H1 (cell line): ENCODE results near the gene BRIP1. TPM values are rescaled to one million over a fixed set of nuclear protein-coding genes. Genes with fewer than 3 reads are reported as not detected.

Experiments
- CTCF ChIA-PET: fragments of 300-600 bp; sonication (Branson Sonifier 250); formaldehyde crosslinking; loops from one replicate; lab custom pipeline; 2021; ENCODE audit not compliant: partially characterized antibody; lab: Charles Lee
- POLR2A ChIA-PET: fragments of 300-600 bp; sonication (Branson Sonifier 250); formaldehyde crosslinking; loops from one replicate; lab custom pipeline; 2021; ENCODE audit warnings: inconsistent platforms; ENCODE audit not compliant: partially characterized antibody; lab: Charles Lee
- DNase-seq, 2 experiments: peaks; one replicate each; pipeline versions ENCODE4 v3.0.0 to v3.0.0-alpha.2; 2010 to 2022; ENCODE audit warnings: low spot score in 2 of 2, low read depth in 1 of 2, mixed read lengths in 1 of 2
- FAIRE-seq: peaks from 2 replicates; lab custom pipeline; 2011; peaks lifted over from hg19 to GRCh38; lab: Jason Lieb, UNC
- H2AFZ ChIP-seq: 2 replicates; pipeline ENCODE4 v1.8.1; 2012; ENCODE audit warnings: low read length, inconsistent platforms
- H2AK5ac ChIP-seq: 2 replicates; pipeline ENCODE4 v1.6.1; 2013; ENCODE audit warnings: low read depth, low read length
- H2BK120ac ChIP-seq: replicated peaks from 2 replicates; pipeline ENCODE3; 2013; ENCODE audit warnings: low read depth, low read length, inconsistent platforms
- H2BK12ac ChIP-seq: 2 replicates; pipeline ENCODE4 v1.6.1; 2013; ENCODE audit warnings: low read depth, low read length
- H2BK15ac ChIP-seq: 2 replicates; pipeline ENCODE4 v1.6.1; 2013; ENCODE audit warnings: low read length
- H2BK20ac ChIP-seq: 2 replicates; pipeline ENCODE4 v1.6.1; 2013; ENCODE audit warnings: low read length
- H2BK5ac ChIP-seq: 2 replicates; pipeline ENCODE4 v1.6.1; 2013; ENCODE audit warnings: low read depth, low read length
- H3K14ac ChIP-seq: 2 replicates; pipeline ENCODE4 v1.6.1; 2013; ENCODE audit warnings: inconsistent platforms; ENCODE audit not compliant: insufficient read length
- H3K18ac ChIP-seq: 2 replicates; pipeline ENCODE4 v1.6.1; 2013; ENCODE audit warnings: low read length; ENCODE audit errors: extremely low read depth
- H3K23ac ChIP-seq: 2 replicates; pipeline ENCODE4 v1.6.1; 2013; ENCODE audit warnings: inconsistent platforms; ENCODE audit not compliant: insufficient read length
- H3K23me2 ChIP-seq: 2 replicates; pipeline ENCODE4 v1.6.1; 2013; ENCODE audit warnings: low read depth, low read length
- H3K27ac ChIP-seq: 2 replicates; pipeline ENCODE4 v1.6.1; 2011; ENCODE audit warnings: low read depth, low read length, inconsistent platforms
- H3K27me3 ChIP-seq, 4 experiments: replicated peaks in 1 of 4; 1 replicate in 1 of 4; 2 replicates in 3 of 4; pipeline versions ENCODE4 v1.6.1 to v1.8.1; 2011 to 2013; ENCODE audit warnings: low read length in 3 of 4, mild to moderate bottlenecking in 3 of 4, inconsistent platforms in 2 of 4, mixed read lengths in 2 of 4, moderate library complexity in 1 of 4; ENCODE audit not compliant: control insufficient read depth in 3 of 4, insufficient read depth in 3 of 4; ENCODE audit errors: extremely low read depth in 1 of 4
- H3K36me3 ChIP-seq, 4 experiments: 2 replicates each; pipeline versions ENCODE4 v1.6.1 to v1.8.1; 2011 to 2013; ENCODE audit warnings: mild to moderate bottlenecking in 4 of 4, low read length in 3 of 4, moderate library complexity in 2 of 4, control low read depth in 1 of 4, inconsistent platforms in 1 of 4; ENCODE audit not compliant: insufficient read depth in 4 of 4, control insufficient read depth in 2 of 4
- H3K4ac ChIP-seq: replicated peaks from 2 replicates; pipeline ENCODE3; 2013; ENCODE audit warnings: low read length, low read depth, mixed read lengths, inconsistent platforms; ENCODE audit not compliant: insufficient read length
- H3K4me1 ChIP-seq, 4 experiments: replicated peaks in 1 of 4; 1 replicate in 1 of 4; 2 replicates in 3 of 4; pipeline versions ENCODE4 v1.6.1 to v1.8.1; 2011 to 2013; ENCODE audit warnings: low read length in 3 of 4, inconsistent platforms in 2 of 4, mixed read lengths in 1 of 4; ENCODE audit not compliant: insufficient read depth in 4 of 4, control insufficient read depth in 3 of 4
- H3K4me2 ChIP-seq, 2 experiments: 2 replicates each; pipeline versions ENCODE4 v1.6.1 to v1.8.1; 2011 to 2013; ENCODE audit warnings: low read depth in 2 of 2, low read length in 2 of 2, control low read depth in 1 of 2, inconsistent platforms in 1 of 2, mild to moderate bottlenecking in 1 of 2; ENCODE audit not compliant: insufficient read depth in 1 of 2
- H3K4me3 ChIP-seq, 4 experiments: fragments of 200-600, 300-600 bp in 1 of 4; sonication (generic), shearing (Covaris generic), sonication (Bioruptor Twin) in 1 of 4; 2 replicates each; pipeline versions ENCODE4 v1.5.1 to v1.8.1; 2011 to 2016; ENCODE audit warnings: low read length in 4 of 4, low read depth in 3 of 4, control low read depth in 2 of 4, inconsistent platforms in 2 of 4, mild to moderate bottlenecking in 2 of 4, mixed read lengths in 1 of 4, moderate library complexity in 1 of 4; ENCODE audit not compliant: insufficient read depth in 2 of 4; ENCODE audit errors: extremely low read depth in 1 of 4
- H3K56ac ChIP-seq: replicated peaks from 2 replicates; pipeline ENCODE3; 2013; ENCODE audit warnings: low read depth, mild to moderate bottlenecking, mixed read lengths, low read length, inconsistent platforms; ENCODE audit not compliant: insufficient read length
- H3K79me1 ChIP-seq: 2 replicates; pipeline ENCODE4 v1.6.1; 2013; ENCODE audit warnings: low read depth, low read length, control low read depth
- H3K79me2 ChIP-seq, 2 experiments: 2 replicates each; pipeline versions ENCODE4 v1.6.1 to v1.8.1; 2012 to 2013; ENCODE audit warnings: low read length in 2 of 2, mild to moderate bottlenecking in 2 of 2, inconsistent platforms in 1 of 2; ENCODE audit not compliant: insufficient read depth in 2 of 2, control insufficient read depth in 1 of 2
- H3K9ac ChIP-seq, 4 experiments: replicated peaks in 1 of 4; 1 replicate in 1 of 4; 2 replicates in 3 of 4; pipeline versions ENCODE4 v1.6.1 to v1.8.1; 2011 to 2013; ENCODE audit warnings: low read depth in 3 of 4, low read length in 3 of 4, control low read depth in 2 of 4, mild to moderate bottlenecking in 2 of 4, moderate library complexity in 2 of 4, inconsistent platforms in 1 of 4; ENCODE audit errors: extremely low read depth in 1 of 4
- H3K9me3 ChIP-seq, 2 experiments: 2 replicates each; pipeline versions ENCODE4 v1.6.1 to v1.8.1; 2012 to 2013; ENCODE audit warnings: mild to moderate bottlenecking in 2 of 2, moderate library complexity in 2 of 2, control low read depth in 1 of 2, inconsistent platforms in 1 of 2, low read depth in 1 of 2, low read length in 1 of 2, mixed read lengths in 1 of 2; ENCODE audit not compliant: insufficient read depth in 2 of 2
- H4K20me1 ChIP-seq, 2 experiments: replicated peaks in 1 of 2; 2 replicates each; pipeline versions ENCODE3 to v1.8.1; 2011 to 2013; ENCODE audit warnings: inconsistent platforms in 2 of 2, low read length in 2 of 2, mild to moderate bottlenecking in 1 of 2; ENCODE audit not compliant: insufficient read depth in 2 of 2, control insufficient read depth in 1 of 2
- H4K5ac ChIP-seq: 2 replicates; pipeline ENCODE4 v1.6.1; 2013; ENCODE audit warnings: low read length, low read depth, mixed read lengths, inconsistent platforms; ENCODE audit not compliant: insufficient read length
- H4K8ac ChIP-seq: 2 replicates; pipeline ENCODE4 v1.8.0; 2013; ENCODE audit warnings: mild to moderate bottlenecking, moderate library complexity, low read length, inconsistent platforms; ENCODE audit not compliant: insufficient read depth; ENCODE audit errors: extremely low read depth
- H4K91ac ChIP-seq: replicated peaks from 2 replicates; pipeline ENCODE3; 2013; ENCODE audit warnings: low read length, mixed read lengths, inconsistent platforms; ENCODE audit not compliant: insufficient read length
- ASH2L ChIP-seq: fragments of 200-600, 300-600 bp; sonication (generic); IDR thresholded peaks from one replicate; pipeline ENCODE4 v1.7.1; 2017; ENCODE audit warnings: low read length
- BRCA1 ChIP-seq: IDR thresholded peaks from 2 replicates; pipeline ENCODE4 v1.6.1; 2012; ENCODE audit warnings: low read depth, low read length, improper control_type of control experiment
- CBX8 ChIP-seq: fragments of 300-800, 300-1000 bp; sonication (generic); IDR thresholded peaks from 2 replicates; pipeline ENCODE4 v1.7.1; 2016; ENCODE audit warnings: low read depth, low read length, borderline replicate concordance
- CREB1 ChIP-seq: IDR thresholded peaks from 2 replicates; pipeline ENCODE4 v1.6.1; 2012; ENCODE audit warnings: inconsistent platforms
- E2F6 ChIP-seq: IDR thresholded peaks from 2 replicates; pipeline ENCODE4 v1.6.1; 2012; ENCODE audit warnings: inconsistent platforms
- EP300 ChIP-seq, 2 experiments: IDR thresholded peaks; 1 replicate in 1 of 2; 2 replicates in 1 of 2; pipeline ENCODE4 v1.6.1; 2011 to 2012; ENCODE audit warnings: low read depth in 2 of 2, low read length in 2 of 2, mild to moderate bottlenecking in 2 of 2, borderline replicate concordance in 1 of 2, inconsistent platforms in 1 of 2, moderate library complexity in 1 of 2
- SIRT6 ChIP-seq: IDR thresholded peaks from one replicate; pipeline ENCODE4 v1.7.1; 2012; ENCODE audit warnings: low read length, inconsistent platforms
- SP2 ChIP-seq: IDR thresholded peaks from 2 replicates; pipeline ENCODE4 v1.6.1; 2012; ENCODE audit warnings: mild to moderate bottlenecking, low read length, inconsistent platforms
- TAF7 ChIP-seq: optimal IDR thresholded peaks from 2 replicates; pipeline ENCODE3; 2011; ENCODE audit warnings: low read depth, mild to moderate bottlenecking, inconsistent platforms, low read length, moderate library complexity, borderline replicate concordance
- WGBS, 2 experiments: shearing (Covaris generic) in 1 of 2; methylation state at CpG; one replicate each; pipeline versions ENCODE4 v1.1.6 to v1.1.7; 2013 to 2015; ENCODE audit warnings: low lambda C conversion rate in 2 of 2, mixed read lengths in 2 of 2, inconsistent platforms in 1 of 2, low coverage in 1 of 2, missing lambda C conversion rate in 1 of 2; ENCODE audit not compliant: insufficient replicate concordance in 2 of 2, insufficient coverage in 1 of 2, insufficient read length in 1 of 2; ENCODE audit errors: extremely low coverage in 1 of 2, missing lambda C conversion rate in 1 of 2; 5-methylcytosine and 5-hydroxymethylcytosine counted together
- polyA plus RNA-seq, 7 experiments: library from polyadenylated mRNA; depleted of rRNA in 3 of 7; stranded (reverse) in 5 of 7; unstranded in 2 of 7; fragments of >200 nt in 5 of 7; fragments of 200-250 nt in 2 of 7; gene quantifications; 1 replicate in 5 of 7; 2 replicates in 1 of 7; 4 replicates in 1 of 7; pipeline versions ENCODE4 v1.2.1 to v1.2.3, GENCODE V29; 2011 to 2013; ENCODE audit warnings: missing spikeins in 2 of 7, mixed read lengths in 2 of 7
- total RNA-seq: library from RNA; stranded (reverse); fragmentation: NEBNext Ultra II Directional; extraction: Animal tissue kit (Norgen Biotek cat#: 25700); gene quantifications from 2 replicates; pipeline ENCODE4 v1.2.1, GENCODE V29; 2021

Gene BRIP1
- total and polyA plus RNA-seq, 2 of the 8 experiments (the other 6 are each of a cell fraction or from before 2014, with no cell fraction given) = 5.8 to 19.2 TPM

DNA sequence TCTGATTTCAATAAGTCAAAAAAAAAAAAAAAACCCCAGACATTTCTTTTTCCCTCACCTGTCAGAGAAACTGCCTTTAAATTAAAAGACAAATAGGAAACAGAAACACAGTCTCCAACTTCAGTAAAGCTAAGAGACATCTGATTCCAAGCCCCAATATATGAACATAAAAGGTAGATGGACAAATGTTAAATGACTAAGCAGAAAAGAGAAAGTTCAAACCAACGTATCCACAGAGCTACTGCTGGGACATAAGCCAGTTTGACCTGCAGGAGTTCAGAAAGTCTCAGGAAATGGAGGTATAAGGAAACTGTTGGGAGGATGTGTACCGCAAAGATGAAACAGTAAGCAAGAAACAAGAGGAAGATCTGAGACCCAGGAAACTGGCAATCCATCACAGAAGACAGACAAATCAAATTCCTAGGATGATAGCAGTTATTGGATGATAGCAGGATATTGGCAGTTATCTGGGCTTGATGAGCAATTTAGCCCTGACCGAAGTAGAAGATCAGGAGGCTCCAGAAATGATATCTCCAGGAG is 135.0 kb downstream of the BRIP1 start:
- H2BK12ac ChIP-seq = no peak overlapping the region
- H3K23me2 ChIP-seq = no peaks in the 10 kb centered on the region
- no peak overlapping the region for H3K4me3 ChIP-seq
- 98% methylated on average over 3 of the region's 3 CpGs; no CpG with 5 or more reads in 1 of the 2 experiments for WGBS, 2 experiments
- no peak overlapping the region for H3K14ac ChIP-seq
- POLR2A ChIA-PET = no interaction called here
- H2BK120ac ChIP-seq = no peak overlapping the region
- no peak overlapping the region for H3K4me2 ChIP-seq
- H3K9me3 ChIP-seq = no peaks in the 10 kb centered on the region
- CTCF ChIA-PET = no interaction called here
- H2BK15ac ChIP-seq = no peak overlapping the region
- H4K8ac ChIP-seq = no peak overlapping the region
- no peaks in the 10 kb centered on the region for H4K20me1 ChIP-seq
- no peaks in the 10 kb centered on the region for H3K27me3 ChIP-seq
- no peak overlapping the region for H3K9ac ChIP-seq
- H2BK5ac ChIP-seq = no peak overlapping the region
- no peak overlapping the region for H2AFZ ChIP-seq
- no peak overlapping the region for H4K91ac ChIP-seq
- no peaks in the 10 kb centered on the region for H3K36me3 ChIP-seq
- no peak overlapping the region for H3K18ac ChIP-seq
- H3K79me2 ChIP-seq = no peaks in the 10 kb centered on the region
- no peak overlapping the region for H3K56ac ChIP-seq
- H3K4me1 ChIP-seq = no peaks in the 10 kb centered on the region
- H2AK5ac ChIP-seq = no peak overlapping the region
- DNase-seq = no peak
- no peak overlapping the region for H4K5ac ChIP-seq
- H3K79me1 ChIP-seq = no peaks in the 10 kb centered on the region
- TF ChIP-seq SIRT6 (no peak), EP300 (IDR thresholded peaks at IDR 0.05; ENCODE audit: borderline replicate concordance in 1 of 2, low read depth in 2 of 2, low read length in 2 of 2) (no peak), ASH2L (no peak), BRCA1 (no peak), TAF7 (no peak), SP2 (no peak), CREB1 (no peak), CBX8 (no peak), E2F6 (no peak)
- TF ChIP-seq, all 59 proteins: peak for 0
- Histone ChIP-seq H3K27ac (no peak overlapping the region), H3K4ac (no peak overlapping the region), H2BK20ac (no peak overlapping the region), H3K23ac (no peak overlapping the region)
- no peak for FAIRE-seq
